ENCODE data around the gene NEK11. TPM values are rescaled to one million over a fixed set of nuclear protein-coding genes. Genes with fewer than 3 reads are reported as not detected.

NEK11 gene
- total and polyA plus RNA-seq, 9 of the 15 experiments (the other 6 are each of a cell fraction or from before 2014, with no cell fraction given): 0.28 to 1.5 (median 0.87) TPM

DNA sequence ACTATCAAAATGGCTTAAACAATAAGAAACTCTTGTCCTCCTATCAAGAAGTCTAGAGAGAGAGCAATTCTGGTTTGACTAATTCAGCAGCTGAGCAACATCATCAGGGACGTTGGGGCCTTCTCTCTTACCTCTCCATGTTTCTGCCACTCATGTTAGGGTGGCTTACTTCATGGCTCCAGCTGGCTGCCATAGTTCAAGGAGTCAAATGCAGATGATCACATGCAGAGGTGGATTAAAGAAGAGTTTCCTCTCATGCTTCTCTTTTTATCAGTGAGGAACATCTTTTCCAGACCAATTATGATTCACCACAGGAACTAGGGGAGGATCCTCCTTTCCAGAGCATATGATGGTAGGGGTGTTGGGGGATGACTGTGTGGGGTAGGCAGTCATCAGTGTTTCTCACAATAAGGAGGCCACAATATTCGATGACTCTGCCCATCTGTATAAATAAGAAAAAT, 45.5 kb downstream of the NEK11 start (continued):
- TF ChIP-seq, protein P1, sequence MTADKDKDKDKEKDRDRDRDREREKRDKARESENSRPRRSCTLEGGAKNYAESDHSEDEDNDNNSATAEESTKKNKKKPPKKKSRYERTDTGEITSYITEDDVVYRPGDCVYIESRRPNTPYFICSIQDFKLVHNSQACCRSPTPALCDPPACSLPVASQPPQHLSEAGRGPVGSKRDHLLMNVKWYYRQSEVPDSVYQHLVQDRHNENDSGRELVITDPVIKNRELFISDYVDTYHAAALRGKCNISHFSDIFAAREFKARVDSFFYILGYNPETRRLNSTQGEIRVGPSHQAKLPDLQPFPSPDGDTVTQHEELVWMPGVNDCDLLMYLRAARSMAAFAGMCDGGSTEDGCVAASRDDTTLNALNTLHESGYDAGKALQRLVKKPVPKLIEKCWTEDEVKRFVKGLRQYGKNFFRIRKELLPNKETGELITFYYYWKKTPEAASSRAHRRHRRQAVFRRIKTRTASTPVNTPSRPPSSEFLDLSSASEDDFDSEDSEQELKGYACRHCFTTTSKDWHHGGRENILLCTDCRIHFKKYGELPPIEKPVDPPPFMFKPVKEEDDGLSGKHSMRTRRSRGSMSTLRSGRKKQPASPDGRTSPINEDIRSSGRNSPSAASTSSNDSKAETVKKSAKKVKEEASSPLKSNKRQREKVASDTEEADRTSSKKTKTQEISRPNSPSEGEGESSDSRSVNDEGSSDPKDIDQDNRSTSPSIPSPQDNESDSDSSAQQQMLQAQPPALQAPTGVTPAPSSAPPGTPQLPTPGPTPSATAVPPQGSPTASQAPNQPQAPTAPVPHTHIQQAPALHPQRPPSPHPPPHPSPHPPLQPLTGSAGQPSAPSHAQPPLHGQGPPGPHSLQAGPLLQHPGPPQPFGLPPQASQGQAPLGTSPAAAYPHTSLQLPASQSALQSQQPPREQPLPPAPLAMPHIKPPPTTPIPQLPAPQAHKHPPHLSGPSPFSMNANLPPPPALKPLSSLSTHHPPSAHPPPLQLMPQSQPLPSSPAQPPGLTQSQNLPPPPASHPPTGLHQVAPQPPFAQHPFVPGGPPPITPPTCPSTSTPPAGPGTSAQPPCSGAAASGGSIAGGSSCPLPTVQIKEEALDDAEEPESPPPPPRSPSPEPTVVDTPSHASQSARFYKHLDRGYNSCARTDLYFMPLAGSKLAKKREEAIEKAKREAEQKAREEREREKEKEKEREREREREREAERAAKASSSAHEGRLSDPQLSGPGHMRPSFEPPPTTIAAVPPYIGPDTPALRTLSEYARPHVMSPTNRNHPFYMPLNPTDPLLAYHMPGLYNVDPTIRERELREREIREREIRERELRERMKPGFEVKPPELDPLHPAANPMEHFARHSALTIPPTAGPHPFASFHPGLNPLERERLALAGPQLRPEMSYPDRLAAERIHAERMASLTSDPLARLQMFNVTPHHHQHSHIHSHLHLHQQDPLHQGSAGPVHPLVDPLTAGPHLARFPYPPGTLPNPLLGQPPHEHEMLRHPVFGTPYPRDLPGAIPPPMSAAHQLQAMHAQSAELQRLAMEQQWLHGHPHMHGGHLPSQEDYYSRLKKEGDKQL (CRISPR knock-in tag; IDR thresholded peaks at IDR 0.05; ENCODE audit: borderline replicate concordance): no peak
- TF ChIP-seq, protein P2, sequence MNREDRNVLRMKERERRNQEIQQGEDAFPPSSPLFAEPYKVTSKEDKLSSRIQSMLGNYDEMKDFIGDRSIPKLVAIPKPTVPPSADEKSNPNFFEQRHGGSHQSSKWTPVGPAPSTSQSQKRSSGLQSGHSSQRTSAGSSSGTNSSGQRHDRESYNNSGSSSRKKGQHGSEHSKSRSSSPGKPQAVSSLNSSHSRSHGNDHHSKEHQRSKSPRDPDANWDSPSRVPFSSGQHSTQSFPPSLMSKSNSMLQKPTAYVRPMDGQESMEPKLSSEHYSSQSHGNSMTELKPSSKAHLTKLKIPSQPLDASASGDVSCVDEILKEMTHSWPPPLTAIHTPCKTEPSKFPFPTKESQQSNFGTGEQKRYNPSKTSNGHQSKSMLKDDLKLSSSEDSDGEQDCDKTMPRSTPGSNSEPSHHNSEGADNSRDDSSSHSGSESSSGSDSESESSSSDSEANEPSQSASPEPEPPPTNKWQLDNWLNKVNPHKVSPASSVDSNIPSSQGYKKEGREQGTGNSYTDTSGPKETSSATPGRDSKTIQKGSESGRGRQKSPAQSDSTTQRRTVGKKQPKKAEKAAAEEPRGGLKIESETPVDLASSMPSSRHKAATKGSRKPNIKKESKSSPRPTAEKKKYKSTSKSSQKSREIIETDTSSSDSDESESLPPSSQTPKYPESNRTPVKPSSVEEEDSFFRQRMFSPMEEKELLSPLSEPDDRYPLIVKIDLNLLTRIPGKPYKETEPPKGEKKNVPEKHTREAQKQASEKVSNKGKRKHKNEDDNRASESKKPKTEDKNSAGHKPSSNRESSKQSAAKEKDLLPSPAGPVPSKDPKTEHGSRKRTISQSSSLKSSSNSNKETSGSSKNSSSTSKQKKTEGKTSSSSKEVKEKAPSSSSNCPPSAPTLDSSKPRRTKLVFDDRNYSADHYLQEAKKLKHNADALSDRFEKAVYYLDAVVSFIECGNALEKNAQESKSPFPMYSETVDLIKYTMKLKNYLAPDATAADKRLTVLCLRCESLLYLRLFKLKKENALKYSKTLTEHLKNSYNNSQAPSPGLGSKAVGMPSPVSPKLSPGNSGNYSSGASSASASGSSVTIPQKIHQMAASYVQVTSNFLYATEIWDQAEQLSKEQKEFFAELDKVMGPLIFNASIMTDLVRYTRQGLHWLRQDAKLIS (CRISPR knock-in tag; IDR thresholded peaks at IDR 0.05): no peak
- TF ChIP-seq, protein P3, sequence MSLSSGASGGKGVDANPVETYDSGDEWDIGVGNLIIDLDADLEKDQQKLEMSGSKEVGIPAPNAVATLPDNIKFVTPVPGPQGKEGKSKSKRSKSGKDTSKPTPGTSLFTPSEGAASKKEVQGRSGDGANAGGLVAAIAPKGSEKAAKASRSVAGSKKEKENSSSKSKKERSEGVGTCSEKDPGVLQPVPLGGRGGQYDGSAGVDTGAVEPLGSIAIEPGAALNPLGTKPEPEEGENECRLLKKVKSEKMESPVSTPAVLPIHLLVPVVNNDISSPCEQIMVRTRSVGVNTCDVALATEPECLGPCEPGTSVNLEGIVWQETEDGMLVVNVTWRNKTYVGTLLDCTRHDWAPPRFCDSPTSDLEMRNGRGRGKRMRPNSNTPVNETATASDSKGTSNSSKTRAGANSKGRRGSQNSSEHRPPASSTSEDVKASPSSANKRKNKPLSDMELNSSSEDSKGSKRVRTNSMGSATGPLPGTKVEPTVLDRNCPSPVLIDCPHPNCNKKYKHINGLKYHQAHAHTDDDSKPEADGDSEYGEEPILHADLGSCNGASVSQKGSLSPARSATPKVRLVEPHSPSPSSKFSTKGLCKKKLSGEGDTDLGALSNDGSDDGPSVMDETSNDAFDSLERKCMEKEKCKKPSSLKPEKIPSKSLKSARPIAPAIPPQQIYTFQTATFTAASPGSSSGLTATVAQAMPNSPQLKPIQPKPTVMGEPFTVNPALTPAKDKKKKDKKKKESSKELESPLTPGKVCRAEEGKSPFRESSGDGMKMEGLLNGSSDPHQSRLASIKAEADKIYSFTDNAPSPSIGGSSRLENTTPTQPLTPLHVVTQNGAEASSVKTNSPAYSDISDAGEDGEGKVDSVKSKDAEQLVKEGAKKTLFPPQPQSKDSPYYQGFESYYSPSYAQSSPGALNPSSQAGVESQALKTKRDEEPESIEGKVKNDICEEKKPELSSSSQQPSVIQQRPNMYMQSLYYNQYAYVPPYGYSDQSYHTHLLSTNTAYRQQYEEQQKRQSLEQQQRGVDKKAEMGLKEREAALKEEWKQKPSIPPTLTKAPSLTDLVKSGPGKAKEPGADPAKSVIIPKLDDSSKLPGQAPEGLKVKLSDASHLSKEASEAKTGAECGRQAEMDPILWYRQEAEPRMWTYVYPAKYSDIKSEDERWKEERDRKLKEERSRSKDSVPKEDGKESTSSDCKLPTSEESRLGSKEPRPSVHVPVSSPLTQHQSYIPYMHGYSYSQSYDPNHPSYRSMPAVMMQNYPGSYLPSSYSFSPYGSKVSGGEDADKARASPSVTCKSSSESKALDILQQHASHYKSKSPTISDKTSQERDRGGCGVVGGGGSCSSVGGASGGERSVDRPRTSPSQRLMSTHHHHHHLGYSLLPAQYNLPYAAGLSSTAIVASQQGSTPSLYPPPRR (CRISPR knock-in tag; IDR thresholded peaks at IDR 0.05; ENCODE audit: borderline replicate concordance): no peak
